H1 (cell line): ENCODE results near the gene TUBA1A. TPM values are rescaled to one million over a fixed set of nuclear protein-coding genes. Genes with fewer than 3 reads are reported as not detected.

ENCODE experiments used
- CTCF ChIA-PET: fragments of 300-600 bp; sonication (Branson Sonifier 250); formaldehyde crosslinking; loops from one replicate; lab custom pipeline; 2021; ENCODE audit not compliant: partially characterized antibody; lab: Charles Lee
- POLR2A ChIA-PET: fragments of 300-600 bp; sonication (Branson Sonifier 250); formaldehyde crosslinking; loops from one replicate; lab custom pipeline; 2021; ENCODE audit warnings: inconsistent platforms; ENCODE audit not compliant: partially characterized antibody; lab: Charles Lee
- DNase-seq, 2 experiments: peaks; one replicate each; pipeline versions ENCODE4 v3.0.0 to v3.0.0-alpha.2; 2010 to 2022; ENCODE audit warnings: low spot score in 2 of 2, low read depth in 1 of 2, mixed read lengths in 1 of 2
- FAIRE-seq: peaks from 2 replicates; lab custom pipeline; 2011; peaks lifted over from hg19 to GRCh38; lab: Jason Lieb, UNC
- H2AFZ ChIP-seq: 2 replicates; pipeline ENCODE4 v1.8.1; 2012; ENCODE audit warnings: low read length, inconsistent platforms
- H2AK5ac ChIP-seq: 2 replicates; pipeline ENCODE4 v1.6.1; 2013; ENCODE audit warnings: low read depth, low read length
- H2BK120ac ChIP-seq: replicated peaks from 2 replicates; pipeline ENCODE3; 2013; ENCODE audit warnings: low read depth, low read length, inconsistent platforms
- H2BK12ac ChIP-seq: 2 replicates; pipeline ENCODE4 v1.6.1; 2013; ENCODE audit warnings: low read depth, low read length
- H2BK15ac ChIP-seq: 2 replicates; pipeline ENCODE4 v1.6.1; 2013; ENCODE audit warnings: low read length
- H2BK20ac ChIP-seq: 2 replicates; pipeline ENCODE4 v1.6.1; 2013; ENCODE audit warnings: low read length
- H2BK5ac ChIP-seq: 2 replicates; pipeline ENCODE4 v1.6.1; 2013; ENCODE audit warnings: low read depth, low read length
- H3K14ac ChIP-seq: 2 replicates; pipeline ENCODE4 v1.6.1; 2013; ENCODE audit warnings: inconsistent platforms; ENCODE audit not compliant: insufficient read length
- H3K18ac ChIP-seq: 2 replicates; pipeline ENCODE4 v1.6.1; 2013; ENCODE audit warnings: low read length; ENCODE audit errors: extremely low read depth
- H3K23ac ChIP-seq: 2 replicates; pipeline ENCODE4 v1.6.1; 2013; ENCODE audit warnings: inconsistent platforms; ENCODE audit not compliant: insufficient read length
- H3K23me2 ChIP-seq: 2 replicates; pipeline ENCODE4 v1.6.1; 2013; ENCODE audit warnings: low read depth, low read length
- H3K27ac ChIP-seq: 2 replicates; pipeline ENCODE4 v1.6.1; 2011; ENCODE audit warnings: low read depth, low read length, inconsistent platforms
- H3K27me3 ChIP-seq, 4 experiments: replicated peaks in 1 of 4; 1 replicate in 1 of 4; 2 replicates in 3 of 4; pipeline versions ENCODE4 v1.6.1 to v1.8.1; 2011 to 2013; ENCODE audit warnings: low read length in 3 of 4, mild to moderate bottlenecking in 3 of 4, inconsistent platforms in 2 of 4, mixed read lengths in 2 of 4, moderate library complexity in 1 of 4; ENCODE audit not compliant: control insufficient read depth in 3 of 4, insufficient read depth in 3 of 4; ENCODE audit errors: extremely low read depth in 1 of 4
- H3K36me3 ChIP-seq, 4 experiments: 2 replicates each; pipeline versions ENCODE4 v1.6.1 to v1.8.1; 2011 to 2013; ENCODE audit warnings: mild to moderate bottlenecking in 4 of 4, low read length in 3 of 4, moderate library complexity in 2 of 4, control low read depth in 1 of 4, inconsistent platforms in 1 of 4; ENCODE audit not compliant: insufficient read depth in 4 of 4, control insufficient read depth in 2 of 4
- H3K4ac ChIP-seq: replicated peaks from 2 replicates; pipeline ENCODE3; 2013; ENCODE audit warnings: low read length, low read depth, mixed read lengths, inconsistent platforms; ENCODE audit not compliant: insufficient read length
- H3K4me1 ChIP-seq, 4 experiments: replicated peaks in 1 of 4; 1 replicate in 1 of 4; 2 replicates in 3 of 4; pipeline versions ENCODE4 v1.6.1 to v1.8.1; 2011 to 2013; ENCODE audit warnings: low read length in 3 of 4, inconsistent platforms in 2 of 4, mixed read lengths in 1 of 4; ENCODE audit not compliant: insufficient read depth in 4 of 4, control insufficient read depth in 3 of 4
- H3K4me2 ChIP-seq, 2 experiments: 2 replicates each; pipeline versions ENCODE4 v1.6.1 to v1.8.1; 2011 to 2013; ENCODE audit warnings: low read depth in 2 of 2, low read length in 2 of 2, control low read depth in 1 of 2, inconsistent platforms in 1 of 2, mild to moderate bottlenecking in 1 of 2; ENCODE audit not compliant: insufficient read depth in 1 of 2
- H3K4me3 ChIP-seq, 4 experiments: fragments of 200-600, 300-600 bp in 1 of 4; sonication (generic), shearing (Covaris generic), sonication (Bioruptor Twin) in 1 of 4; 2 replicates each; pipeline versions ENCODE4 v1.5.1 to v1.8.1; 2011 to 2016; ENCODE audit warnings: low read length in 4 of 4, low read depth in 3 of 4, control low read depth in 2 of 4, inconsistent platforms in 2 of 4, mild to moderate bottlenecking in 2 of 4, mixed read lengths in 1 of 4, moderate library complexity in 1 of 4; ENCODE audit not compliant: insufficient read depth in 2 of 4; ENCODE audit errors: extremely low read depth in 1 of 4
- H3K56ac ChIP-seq: replicated peaks from 2 replicates; pipeline ENCODE3; 2013; ENCODE audit warnings: low read depth, mild to moderate bottlenecking, mixed read lengths, low read length, inconsistent platforms; ENCODE audit not compliant: insufficient read length
- H3K79me1 ChIP-seq: 2 replicates; pipeline ENCODE4 v1.6.1; 2013; ENCODE audit warnings: low read depth, low read length, control low read depth
- H3K79me2 ChIP-seq, 2 experiments: 2 replicates each; pipeline versions ENCODE4 v1.6.1 to v1.8.1; 2012 to 2013; ENCODE audit warnings: low read length in 2 of 2, mild to moderate bottlenecking in 2 of 2, inconsistent platforms in 1 of 2; ENCODE audit not compliant: insufficient read depth in 2 of 2, control insufficient read depth in 1 of 2
- H3K9ac ChIP-seq, 4 experiments: replicated peaks in 1 of 4; 1 replicate in 1 of 4; 2 replicates in 3 of 4; pipeline versions ENCODE4 v1.6.1 to v1.8.1; 2011 to 2013; ENCODE audit warnings: low read depth in 3 of 4, low read length in 3 of 4, control low read depth in 2 of 4, mild to moderate bottlenecking in 2 of 4, moderate library complexity in 2 of 4, inconsistent platforms in 1 of 4; ENCODE audit errors: extremely low read depth in 1 of 4
- H3K9me3 ChIP-seq, 2 experiments: 2 replicates each; pipeline versions ENCODE4 v1.6.1 to v1.8.1; 2012 to 2013; ENCODE audit warnings: mild to moderate bottlenecking in 2 of 2, moderate library complexity in 2 of 2, control low read depth in 1 of 2, inconsistent platforms in 1 of 2, low read depth in 1 of 2, low read length in 1 of 2, mixed read lengths in 1 of 2; ENCODE audit not compliant: insufficient read depth in 2 of 2
- H4K20me1 ChIP-seq, 2 experiments: replicated peaks in 1 of 2; 2 replicates each; pipeline versions ENCODE3 to v1.8.1; 2011 to 2013; ENCODE audit warnings: inconsistent platforms in 2 of 2, low read length in 2 of 2, mild to moderate bottlenecking in 1 of 2; ENCODE audit not compliant: insufficient read depth in 2 of 2, control insufficient read depth in 1 of 2
- H4K5ac ChIP-seq: 2 replicates; pipeline ENCODE4 v1.6.1; 2013; ENCODE audit warnings: low read length, low read depth, mixed read lengths, inconsistent platforms; ENCODE audit not compliant: insufficient read length
- H4K8ac ChIP-seq: 2 replicates; pipeline ENCODE4 v1.8.0; 2013; ENCODE audit warnings: mild to moderate bottlenecking, moderate library complexity, low read length, inconsistent platforms; ENCODE audit not compliant: insufficient read depth; ENCODE audit errors: extremely low read depth
- H4K91ac ChIP-seq: replicated peaks from 2 replicates; pipeline ENCODE3; 2013; ENCODE audit warnings: low read length, mixed read lengths, inconsistent platforms; ENCODE audit not compliant: insufficient read length
- PHF8 ChIP-seq: fragments of 200-600 bp; sonication (generic); conservative IDR thresholded peaks from 2 replicates; pipeline ENCODE4 v1.7.1; 2012; ENCODE audit warnings: low read depth, mild to moderate bottlenecking, inconsistent platforms, low read length, moderate library complexity
- POLR2AphosphoS5 ChIP-seq: IDR thresholded peaks from 2 replicates; pipeline ENCODE4 v1.6.1; 2011; ENCODE audit warnings: low read depth, low read length
- SP4 ChIP-seq: IDR thresholded peaks from 2 replicates; pipeline ENCODE4 v1.6.1; 2012; ENCODE audit warnings: low read length, inconsistent platforms
- TBP ChIP-seq: IDR thresholded peaks from 2 replicates; pipeline ENCODE4 v1.6.1; 2011; ENCODE audit warnings: low read depth, low read length, improper control_type of control experiment
- polyA plus RNA-seq, 7 experiments: library from polyadenylated mRNA; depleted of rRNA in 3 of 7; stranded (reverse) in 5 of 7; unstranded in 2 of 7; fragments of >200 nt in 5 of 7; fragments of 200-250 nt in 2 of 7; gene quantifications; 1 replicate in 5 of 7; 2 replicates in 1 of 7; 4 replicates in 1 of 7; pipeline versions ENCODE4 v1.2.1 to v1.2.3, GENCODE V29; 2011 to 2013; ENCODE audit warnings: missing spikeins in 2 of 7, mixed read lengths in 2 of 7
- total RNA-seq: library from RNA; stranded (reverse); fragmentation: NEBNext Ultra II Directional; extraction: Animal tissue kit (Norgen Biotek cat#: 25700); gene quantifications from 2 replicates; pipeline ENCODE4 v1.2.1, GENCODE V29; 2021

The TUBA1A gene
- total and polyA plus RNA-seq, 2 of the 8 experiments (the other 6 are each of a cell fraction or from before 2014, with no cell fraction given), result 283 to 1,018 TPM

- Histone ChIP-seq H4K8ac (no peak overlapping the region), H4K91ac (no peak overlapping the region), H4K20me1 (no peaks in the 10 kb centered on the region), H3K27ac (no peak overlapping the region), H3K23me2 (no peaks in the 10 kb centered on the region), H3K4me2 (no peak overlapping the region), H3K79me2 (no peaks in the 10 kb centered on the region), H3K4ac (no peak overlapping the region), H2BK12ac (no peak overlapping the region), H3K9ac (no peak overlapping the region), H3K56ac (no peak overlapping the region), H3K79me1 (no peaks in the 10 kb centered on the region), H3K14ac (no peak overlapping the region), H2AFZ (no peak overlapping the region), H3K9me3 (no peaks in the 10 kb centered on the region), H2BK120ac (no peak overlapping the region), H3K23ac (no peak overlapping the region), H3K4me3 (no peak overlapping the region), H3K36me3 (no peaks in the 10 kb centered on the region), H3K27me3 (peaks cover 0 to 2% (median 0%) of the 10 kb centered on the region in 4 experiments; a peak in 1 of 7 replicates), H2AK5ac (no peak overlapping the region), H2BK20ac (no peak overlapping the region), H3K4me1 (0 out of 7 replicates have a peak, but pooled peaks cover 0 to 6% (median 0%) of the 10 kb centered on the region in 4 experiments), H2BK5ac (no peak overlapping the region), H2BK15ac (no peak overlapping the region), H3K18ac (no peak overlapping the region), H4K5ac (no peak overlapping the region)
- CTCF ChIA-PET, result no interaction called here
- POLR2A ChIA-PET, result no interaction called here
- DNase-seq, result no peak
- FAIRE-seq, result no peak
- no peak for TF ChIP-seq TBP
- no peak for TF ChIP-seq POLR2AphosphoS5
- no peak for TF ChIP-seq SP4
- no peak for TF ChIP-seq PHF8
These were observed 17.5 kb upstream of the TUBA1A start for GRCh38 chr12:49206389-49206788.
